Upper lobe of left lung (tissue), 4 donors: Measurements from ENCODE around the gene DMRTC2.

ENCODE experiments used
- CTCF ChIP-seq, 6 experiments: fragments of 450-650 bp in 4 of 6; fragments of 200-600 bp in 2 of 6; sonication (generic) in 2 of 6; IDR thresholded peaks; one replicate each; pipeline ENCODE4 v1.5.1; 2016 to 2019; ENCODE audit warnings: antibody characterized with exemption in 6 of 6
- EP300 ChIP-seq, 4 donors: sonication (generic); formaldehyde crosslinking; IDR thresholded peaks; one replicate each; pipeline ENCODE4 v1.5.1; 2017; ENCODE audit warnings: antibody characterized with exemption in 4 of 4, control low read depth in 2 of 4
- POLR2A ChIP-seq, 4 donors: fragments of 450-650 bp; IDR thresholded peaks; one replicate each; pipeline ENCODE4 v1.5.1; 2016 to 2017; ENCODE audit warnings: antibody characterized with exemption in 4 of 4, mild to moderate bottlenecking in 2 of 4
- POLR2AphosphoS5 ChIP-seq, 2 donors: sonication (generic); formaldehyde crosslinking; IDR thresholded peaks; one replicate each; pipeline ENCODE4 v1.5.1; 2017; ENCODE audit warnings: antibody characterized with exemption in 2 of 2

- TF ChIP-seq POLR2A (IDR thresholded peaks at IDR 0.05) (no peak), CTCF (IDR thresholded peaks at IDR 0.05) (no peak), POLR2AphosphoS5 (IDR thresholded peaks at IDR 0.05) (no peak), EP300 (IDR thresholded peaks at IDR 0.05) (no peak)
These were observed 48.5 kb upstream of the DMRTC2 start, which contains the start of gene CEACAM3 for GRCh38 chr19:41796362-41796761.
